ENCODE results near the gene GNG14.
A peak's percentile ranks its signal among the peaks of the same experiment; 100 is the strongest.

Gene GNG14

GRCh38 chr19:12727745-12728433 lies 40.1 kb downstream of the GNG14 start:
- DNase-seq: no peak

- DNase-seq: no peak
Measured at GRCh38 chr19:12730064-12730463, 42.3 kb downstream of the GNG14 start.

GRCh38 chr19:12731337-12731736 lies 43.5 kb downstream of the GNG14 start:
- DNase-seq: no peak

GRCh38 chr19:12733369-12734214 lies 45.8 kb downstream of the GNG14 start:
- DNase-seq: peak; percentile 31

- DNase-seq: peak; percentile 67
Measured at GRCh38 chr19:12736995-12737834, 49.4 kb downstream of the GNG14 start, which contains the start of gene GET3. TSS of gene GET3 (plus strand) at chr19:12737497. CDS start at chr19:12737506, 9 bp downstream.

GRCh38 chr19:12737835-12738351 lies 50.1 kb downstream of the GNG14 start:
- DNase-seq: no peak

Measured in activated T-cell treated with anti-CD3 and anti-CD28 coated beads for 4 hours (primary cell).